22Rv1 (cell line): ENCODE results near the gene OR5B12.

Experiments
- H3K27ac ChIP-seq: fragments of 450-650 bp; 2 replicates; pipeline ENCODE4 v1.5.1; 2017
- CTCF ChIP-seq: fragments of 450-650 bp; IDR thresholded peaks from 2 replicates; pipeline ENCODE4 v1.5.1; 2017; ENCODE audit warnings: mild to moderate bottlenecking
- ZFX ChIP-seq: fragments of 450-650 bp; IDR thresholded peaks from 2 replicates; pipeline ENCODE4 v1.6.1; 2017; ENCODE audit warnings: antibody characterized with exemption, borderline replicate concordance

Gene OR5B12

DNA sequence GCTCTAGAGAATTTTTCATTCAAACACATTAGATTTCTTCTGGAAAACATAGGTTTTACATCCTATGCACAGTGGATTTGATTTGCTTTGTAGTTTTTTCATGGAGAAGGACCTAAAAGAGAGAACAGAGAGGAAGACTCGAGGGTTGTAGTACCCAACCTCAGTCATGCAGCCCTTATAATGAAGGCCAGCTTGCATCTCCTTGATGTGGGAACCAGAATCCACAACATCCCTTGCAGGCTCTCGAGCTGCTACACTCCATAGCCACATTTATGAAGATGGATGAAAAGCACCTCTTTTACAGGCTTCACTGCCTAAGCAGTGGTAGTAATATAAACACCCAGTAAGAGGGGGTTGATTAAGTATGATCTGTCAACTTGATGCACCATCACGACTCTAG is 9.5 kb upstream of the OR5B12 start:
- TF ChIP-seq CTCF: no peak
- no peak for TF ChIP-seq ZFX

GRCh38 chr11:58446294-58446693 is 4.3 kb upstream of the OR5B12 start:
- H3K27ac ChIP-seq: no peak overlapping the region
- TF ChIP-seq ZFX (no peak), CTCF (no peak)

More for the DNA sequence above, 9.5 kb upstream of the OR5B12 start:
- H3K27ac ChIP-seq: no peak overlapping the region

- TF ChIP-seq ZFX (no peak), CTCF (no peak)
- no peak overlapping the region for H3K27ac ChIP-seq
Observed at GRCh38 chr11:58444300-58444699, 2.3 kb upstream of the OR5B12 start.

GRCh38 chr11:58438486-58438885 is 3.5 kb downstream of the OR5B12 start:
- no peak overlapping the region for H3K27ac ChIP-seq
- TF ChIP-seq CTCF (no peak), ZFX (no peak)

DNA sequence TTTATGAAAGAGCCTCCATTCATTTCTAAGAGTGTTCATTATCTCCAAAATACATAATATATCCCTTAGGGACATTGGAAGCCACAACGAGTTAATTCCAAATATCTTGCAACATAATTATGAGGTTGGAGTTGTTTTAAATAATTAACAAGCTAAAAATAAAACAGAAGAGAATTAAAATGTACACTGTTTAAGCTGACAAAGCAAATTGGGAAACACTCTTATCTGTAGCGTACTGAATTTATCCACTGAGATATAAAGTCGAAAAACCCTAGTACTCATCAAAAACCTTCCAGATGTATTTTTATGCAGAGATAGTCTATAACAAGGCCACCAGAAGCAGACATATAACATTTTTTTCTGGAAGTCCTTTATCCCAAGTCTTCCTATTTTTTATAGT is 7.8 kb downstream of the OR5B12 start:
- no peak for TF ChIP-seq ZFX
- no peak for TF ChIP-seq CTCF
- H3K27ac ChIP-seq: no peak overlapping the region

GRCh38 chr11:58433638-58434203 is 8.3 kb downstream of the OR5B12 start:
- TF ChIP-seq CTCF (no peak), ZFX (no peak)
- no peak overlapping the region for H3K27ac ChIP-seq

- no peak overlapping the region for H3K27ac ChIP-seq
- no peak for TF ChIP-seq ZFX
- TF ChIP-seq CTCF: no peak
Observed at GRCh38 chr11:58429273-58429672, 12.8 kb downstream of the OR5B12 start.
